Activated CD8-positive, alpha-beta memory T cell treated with anti-CD3 and anti-CD28 coated beads, Interleukin-2, amount 50 U/mL, for 1 hour (primary cell): ENCODE data around the gene AIRE.
"Not testable (repeated sequence)": the region's sequence is repeated elsewhere in the genome, so short reads cannot be mapped to it uniquely, and the experiment has no call there.

ENCODE experiments used
- DNase-seq: peaks from one replicate; pipeline ENCODE4 v3.0.0-alpha.2; 2020; ENCODE audit errors: extremely low read depth

Gene AIRE

DNA sequence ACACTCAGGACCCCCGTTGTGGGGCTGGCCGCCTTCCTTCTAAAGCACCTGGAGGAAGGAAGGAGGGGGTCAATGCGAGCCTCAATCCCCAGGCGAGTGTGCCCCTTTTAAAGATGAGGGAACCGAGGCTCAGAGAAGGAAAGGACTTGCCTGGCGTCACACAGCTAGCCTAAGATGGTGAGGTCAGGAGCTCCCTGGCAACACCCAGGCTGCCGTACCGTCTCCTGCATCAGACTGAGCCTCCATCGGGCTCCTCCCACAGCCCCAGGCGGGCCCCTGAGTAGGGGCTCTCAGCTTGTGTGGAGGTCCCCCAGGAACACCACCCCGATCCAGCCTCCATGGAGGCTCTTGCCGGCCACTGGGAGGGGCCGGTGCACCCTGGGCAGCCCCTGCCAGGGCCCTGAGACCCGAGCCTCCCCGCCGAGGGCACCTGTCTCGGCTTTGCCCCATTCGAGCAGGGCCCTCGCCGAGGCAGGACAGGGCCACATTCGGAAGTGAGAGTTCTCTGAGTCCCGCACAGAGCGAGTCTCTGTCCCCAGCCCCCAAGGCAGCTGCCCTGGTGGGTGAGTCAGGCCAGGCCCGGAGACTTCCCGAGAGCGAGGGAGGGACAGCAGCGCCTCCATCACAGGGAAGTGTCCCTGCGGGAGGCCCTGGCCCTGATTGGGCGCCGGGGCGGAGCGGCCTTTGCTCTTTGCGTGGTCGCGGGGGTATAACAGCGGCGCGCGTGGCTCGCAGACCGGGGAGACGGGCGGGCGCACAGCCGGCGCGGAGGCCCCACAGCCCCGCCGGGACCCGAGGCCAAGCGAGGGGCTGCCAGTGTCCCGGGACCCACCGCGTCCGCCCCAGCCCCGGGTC, at the start of gene AIRE:
TSS of gene AIRE (plus strand) at position 739 of the 855 bp plus-strand sequence. CDS start 131 bp downstream, outside the sequence.
- DNase-seq = no peak

DNA sequence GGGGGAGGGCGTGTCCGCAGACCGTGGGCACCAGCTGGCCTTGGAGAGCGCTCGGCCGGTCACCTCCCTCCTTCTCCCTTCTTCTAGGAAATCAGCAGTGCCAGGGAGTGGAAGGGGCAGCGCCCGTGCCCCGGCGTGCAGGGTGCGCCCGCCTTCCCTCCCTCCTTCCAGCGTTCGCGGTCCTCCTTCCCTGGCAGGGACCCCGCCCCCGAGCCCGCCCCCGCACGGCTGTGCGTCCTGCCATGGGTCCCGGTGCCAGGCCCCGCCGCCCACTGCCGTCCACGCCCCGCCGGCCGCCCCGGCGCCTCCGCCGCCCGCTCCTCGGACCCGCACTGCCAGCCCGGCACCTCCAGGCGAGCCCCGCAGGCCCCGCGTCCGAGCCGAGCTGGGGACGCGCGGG, 45.3 kb upstream of the AIRE start:
- not testable (repeated sequence) for DNase-seq

DNA sequence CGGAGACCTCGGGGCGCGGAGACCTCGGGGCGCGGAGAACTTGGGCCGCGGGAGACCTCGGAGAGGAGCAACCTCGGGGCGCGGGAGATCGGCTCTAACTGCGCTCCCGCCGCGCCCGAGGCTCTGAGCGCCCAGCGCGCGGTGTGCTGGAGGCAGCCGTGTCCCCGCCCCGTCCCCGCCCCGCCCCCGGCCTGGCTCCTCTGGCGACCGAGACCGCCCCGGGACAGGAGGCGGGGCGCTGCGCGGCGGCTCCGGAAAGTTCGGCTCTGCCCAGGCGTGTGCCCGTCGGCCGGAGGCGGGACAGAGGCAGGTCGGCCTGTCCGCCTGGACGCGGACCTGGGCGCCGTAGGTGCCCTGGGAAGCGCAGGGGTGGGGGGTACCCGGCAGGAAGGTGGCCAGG, 44.8 kb upstream of the AIRE start, which contains the start of gene ICOSLG:
TSS of gene ICOSLG (minus strand) at position 102 of the 400 bp plus-strand sequence. CDS start 126 bp downstream, outside the sequence.
- not testable (repeated sequence) for DNase-seq

DNA sequence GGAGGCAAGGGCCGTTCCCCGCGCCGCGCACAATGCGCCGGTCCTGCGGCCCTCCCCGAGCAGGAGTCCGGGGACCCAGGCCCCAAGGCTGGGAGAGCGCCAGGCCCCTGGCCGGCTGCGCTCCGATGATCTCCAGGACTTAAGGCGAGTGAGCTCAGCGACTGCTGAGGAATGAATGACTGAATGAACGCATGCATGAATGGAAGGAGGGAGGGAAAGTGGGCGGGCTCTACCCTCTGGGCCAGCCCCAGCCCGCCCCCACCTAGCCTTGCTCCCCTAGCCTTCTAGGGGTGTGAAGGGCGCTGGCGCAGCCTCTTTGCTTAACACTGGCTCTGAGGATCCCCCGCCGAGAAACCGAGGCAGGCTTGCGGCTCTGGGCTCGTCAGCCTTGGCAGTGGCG, 44.4 kb upstream of the AIRE start:
- not testable (repeated sequence) for DNase-seq

DNA sequence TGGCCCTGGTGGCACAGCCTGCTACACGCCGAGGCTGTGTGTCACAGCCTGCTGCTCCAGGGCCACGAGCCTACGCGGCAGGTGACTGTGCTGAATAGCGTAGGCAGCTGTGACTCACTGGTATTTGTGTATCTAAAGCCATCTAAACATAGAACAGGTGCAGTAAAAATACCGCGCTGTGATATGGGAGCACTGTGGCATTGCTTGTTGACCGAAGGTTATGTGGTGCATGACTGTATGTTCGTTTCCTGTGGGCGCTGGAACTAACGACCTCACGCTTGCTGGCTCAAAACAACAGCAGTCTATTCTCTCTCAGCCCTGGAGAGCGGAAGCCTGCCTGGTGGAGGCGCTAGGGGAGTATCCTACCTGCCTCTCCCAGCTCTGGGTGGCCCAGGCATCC, 41.7 kb upstream of the AIRE start:
- DNase-seq = not testable (repeated sequence)

DNA sequence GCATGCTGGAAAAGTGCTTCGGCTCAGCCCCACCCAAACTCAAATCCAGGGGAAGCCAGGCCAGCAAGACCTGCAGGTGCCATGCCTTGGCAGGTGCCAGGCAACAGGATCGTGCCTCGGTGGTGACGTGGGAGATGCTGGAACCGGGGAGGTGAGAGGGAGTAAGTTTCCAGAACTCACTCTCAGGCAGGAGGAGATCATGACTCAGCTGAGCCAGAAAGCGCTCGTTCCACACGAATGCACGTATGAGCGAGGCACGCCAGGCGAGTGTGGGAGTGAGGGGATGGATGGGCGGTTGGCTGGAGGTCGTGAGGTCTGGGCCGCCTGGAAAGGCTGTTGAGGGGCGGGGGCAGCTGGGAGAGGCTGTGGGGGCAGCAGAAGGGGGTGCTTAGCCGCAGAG, 37.8 kb upstream of the AIRE start:
- not testable (repeated sequence) for DNase-seq

DNA sequence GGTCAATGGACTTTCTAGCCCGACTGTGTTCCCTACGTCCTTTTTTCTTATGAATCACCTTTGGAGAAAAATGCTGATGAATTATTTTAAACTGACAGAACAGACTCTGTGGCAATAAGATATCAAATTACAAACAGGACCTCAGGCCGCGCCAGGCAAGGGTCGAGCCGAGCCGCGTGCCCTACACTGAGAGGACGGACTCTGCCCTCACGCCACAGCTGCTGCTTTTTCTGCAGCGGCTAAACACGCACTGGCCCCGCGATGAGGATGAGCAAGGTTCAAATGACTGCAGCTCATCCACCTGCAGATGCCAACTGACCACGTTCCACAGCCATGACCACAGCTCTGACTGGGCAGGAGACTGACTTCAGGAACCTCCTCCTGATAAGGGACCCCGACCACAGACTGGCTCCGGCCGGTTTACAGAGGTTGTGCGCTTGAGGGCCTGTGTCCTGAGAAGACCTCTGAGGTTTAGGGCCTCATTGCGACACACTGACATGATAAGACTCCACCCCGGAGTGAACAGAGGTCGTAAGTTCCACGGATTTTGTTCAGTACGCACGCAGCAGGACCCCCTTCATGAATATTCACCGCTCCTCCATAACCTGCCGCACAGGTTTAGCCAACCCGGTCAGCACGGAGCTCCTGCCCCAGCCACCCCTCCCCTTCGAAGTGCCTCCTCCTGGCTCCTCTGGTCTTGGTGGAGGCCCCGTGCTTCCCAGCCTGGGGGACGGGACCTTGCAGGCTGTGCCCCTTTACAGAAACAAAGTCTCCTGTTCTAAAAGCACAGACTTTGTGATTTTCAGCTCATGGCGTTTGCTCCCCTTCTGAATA, 36.3 kb upstream of the AIRE start:
- DNase-seq = not testable (repeated sequence)

DNA sequence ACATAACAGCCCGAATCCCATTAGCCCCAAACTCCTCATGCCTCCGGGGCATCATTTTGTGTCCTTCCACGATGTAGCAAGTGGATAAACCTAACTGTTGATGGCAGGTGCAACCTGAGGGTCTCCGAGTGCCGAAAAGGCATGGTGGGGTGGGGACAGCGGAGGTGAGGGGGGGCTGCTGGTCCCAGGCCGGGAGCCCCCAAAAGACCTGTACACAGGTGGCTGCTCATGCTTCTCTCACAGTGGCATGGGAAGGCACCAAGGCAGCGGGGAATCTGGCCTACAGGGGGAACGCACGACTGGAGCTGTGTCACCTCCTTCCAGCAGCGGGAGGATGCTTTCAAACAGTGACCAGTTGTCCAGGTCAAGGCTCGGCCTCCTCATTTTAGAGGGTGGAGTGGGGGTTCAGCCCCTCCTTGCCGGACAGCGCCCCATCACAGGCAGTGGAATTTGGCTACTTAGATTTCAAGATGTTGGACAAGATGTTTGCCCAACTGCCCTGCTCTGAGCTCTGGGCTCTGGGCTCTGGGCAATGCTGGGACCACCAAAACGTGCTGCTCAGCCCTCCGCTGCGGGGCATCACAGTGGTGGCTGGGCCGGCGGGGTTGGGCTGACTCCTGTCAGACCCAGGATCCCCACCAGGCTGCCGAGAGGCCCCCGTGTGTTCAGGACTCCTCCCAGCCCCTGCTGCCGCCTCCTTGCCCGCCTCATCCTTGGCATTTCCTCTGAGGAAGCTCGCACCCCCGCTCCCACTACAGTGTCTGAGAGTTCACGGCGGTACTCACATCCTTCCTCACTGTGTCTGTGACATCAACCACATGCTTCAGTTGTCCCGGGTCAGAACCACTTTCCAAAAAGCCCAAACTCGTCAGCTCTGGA, 31.6 kb upstream of the AIRE start:
- DNase-seq = no peak

DNA sequence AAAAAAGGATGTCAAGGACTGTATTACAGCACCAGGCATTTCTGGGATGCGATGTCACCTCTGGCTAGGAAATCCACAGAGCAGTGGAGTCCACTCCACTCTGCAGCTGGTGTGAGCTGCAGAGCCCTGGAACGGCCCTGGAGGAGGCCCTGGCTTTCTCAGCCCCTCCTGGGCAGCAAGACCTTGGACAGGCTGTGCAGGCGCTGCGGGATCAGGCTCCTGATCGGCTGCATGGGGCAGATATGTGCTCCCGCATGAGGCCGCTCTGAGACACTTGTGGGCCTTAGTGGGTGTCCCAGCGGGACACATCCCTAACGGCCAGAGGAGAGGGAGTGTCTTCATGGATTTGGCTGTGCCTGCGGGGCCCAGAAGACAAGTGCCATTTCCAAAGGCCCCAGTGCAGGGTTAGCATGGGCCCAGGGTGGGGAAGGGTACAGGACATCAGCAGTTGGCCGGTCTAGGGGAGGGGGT, 30.1 kb upstream of the AIRE start:
- DNase-seq = no peak

DNA sequence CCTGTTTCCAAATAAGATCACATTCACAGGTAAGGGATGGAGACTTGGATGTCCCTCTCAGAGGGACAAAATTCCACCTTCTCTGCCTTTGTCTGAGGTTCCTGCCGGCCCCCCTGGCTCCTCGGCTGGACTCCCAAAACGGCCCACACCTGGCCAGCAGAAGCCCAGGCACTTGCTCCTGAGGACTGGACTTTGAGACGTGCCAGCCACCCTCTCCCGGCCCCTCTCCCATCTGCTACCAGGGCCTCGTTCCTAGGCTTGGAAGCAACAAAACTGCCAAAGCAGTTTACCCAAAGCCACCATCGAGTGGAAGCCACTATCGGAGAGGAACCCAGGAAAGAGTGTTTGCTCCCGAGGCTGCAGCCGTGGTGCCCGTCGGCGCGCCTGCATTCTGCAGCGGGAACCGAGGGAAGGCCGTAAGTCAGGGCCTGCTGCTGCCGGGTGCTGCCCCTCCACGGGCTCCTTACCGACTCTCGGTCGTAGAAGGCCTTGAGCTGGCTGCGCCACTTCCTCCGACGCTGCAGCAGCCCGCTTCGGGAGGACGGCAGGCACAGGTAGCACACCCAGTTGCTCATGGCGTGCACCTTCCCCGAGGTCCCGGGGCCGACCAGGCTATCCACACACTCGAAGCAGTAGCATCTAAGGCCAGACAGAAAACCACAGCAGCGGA, 27.5 kb upstream of the AIRE start:
- DNase-seq = no peak

DNA sequence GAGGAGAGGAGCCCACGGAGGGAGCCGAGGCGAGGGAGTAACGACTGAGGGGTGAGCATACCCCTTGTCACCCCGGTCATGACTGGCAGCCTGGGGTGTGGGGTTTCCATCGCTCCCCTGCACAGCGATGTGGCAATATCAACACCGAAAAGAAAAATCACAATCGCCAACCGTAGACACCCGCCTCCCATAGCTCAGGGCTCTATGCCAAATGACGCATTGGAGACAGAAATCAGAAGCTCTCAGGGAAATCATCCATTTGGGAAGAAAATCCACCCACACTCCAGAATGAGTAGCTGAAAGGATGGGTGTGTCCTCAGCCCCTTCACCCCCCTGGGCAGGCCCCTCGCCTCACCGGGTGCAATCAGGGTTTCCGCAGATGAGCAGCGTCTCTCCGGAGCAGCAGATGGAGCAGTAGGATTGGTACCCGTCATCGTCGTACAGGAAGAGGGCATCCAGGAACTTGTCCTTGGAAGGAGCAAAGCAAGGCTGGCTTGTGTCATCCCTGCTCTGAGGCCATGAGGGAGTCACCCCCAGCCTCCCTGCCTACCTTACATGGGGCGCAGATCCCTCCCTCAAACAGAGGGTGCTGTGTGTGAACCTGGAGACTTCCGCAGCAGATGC, 26.5 kb upstream of the AIRE start:
- no peak for DNase-seq

DNA sequence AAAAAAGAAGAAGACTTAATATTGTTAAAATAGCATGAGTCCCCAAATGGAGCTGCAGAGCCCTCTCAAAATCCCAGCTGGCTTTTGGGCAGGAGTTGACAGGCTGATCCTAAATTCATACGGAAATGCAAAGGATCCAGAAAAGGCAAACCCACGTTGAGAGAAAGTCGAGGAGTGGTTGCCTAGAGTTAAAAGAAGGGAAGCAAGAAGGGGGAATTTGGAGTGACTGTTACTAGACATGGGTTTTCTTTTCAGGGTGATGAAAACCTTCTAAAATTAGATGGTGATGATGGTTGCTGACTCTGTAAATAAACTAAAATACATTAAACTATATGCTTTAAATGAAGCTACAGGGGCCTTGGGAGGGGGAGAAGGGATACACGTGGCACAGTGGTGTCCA, 25.6 kb upstream of the AIRE start:
- no peak for DNase-seq

DNA sequence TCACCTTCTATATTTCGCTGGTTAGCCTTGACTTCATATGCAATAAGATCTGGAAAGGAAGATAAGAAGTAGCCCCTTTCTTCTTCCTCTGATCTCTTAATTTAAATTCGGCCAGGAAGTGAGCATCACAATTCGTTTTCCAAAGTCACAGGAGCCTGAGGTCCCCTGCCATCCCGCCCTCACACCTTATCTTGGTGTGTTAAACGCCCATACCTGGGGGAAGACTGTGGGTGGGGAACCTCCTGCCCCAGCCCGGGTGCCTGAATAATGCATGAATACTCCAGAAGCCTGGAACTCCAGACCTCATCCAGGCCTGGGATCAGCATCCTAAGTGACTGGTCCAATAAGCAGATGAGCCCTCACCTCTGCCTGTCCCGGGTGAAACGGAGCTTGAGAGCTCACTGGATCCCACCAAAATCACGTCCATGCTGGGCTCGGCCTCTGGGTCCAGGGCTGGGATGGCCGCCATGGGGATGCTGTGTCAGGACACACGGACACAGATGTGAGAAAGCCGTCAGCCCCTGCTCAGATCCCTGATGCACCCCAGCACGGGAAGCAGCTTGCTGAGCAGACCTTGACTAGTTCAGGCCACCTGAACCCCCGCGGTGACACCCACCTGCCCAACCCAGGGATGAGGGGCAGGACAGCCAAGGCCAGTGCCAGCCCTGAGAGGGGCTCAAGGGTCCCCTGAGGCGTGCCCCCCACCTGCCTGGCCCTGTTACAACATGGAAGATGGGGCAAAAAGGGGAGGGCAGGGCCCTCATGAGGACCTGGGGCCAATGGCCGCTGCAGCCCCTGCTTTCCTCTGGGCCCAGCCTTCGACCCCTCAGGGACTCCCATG, 24.7 kb upstream of the AIRE start:
- DNase-seq = no peak

DNA sequence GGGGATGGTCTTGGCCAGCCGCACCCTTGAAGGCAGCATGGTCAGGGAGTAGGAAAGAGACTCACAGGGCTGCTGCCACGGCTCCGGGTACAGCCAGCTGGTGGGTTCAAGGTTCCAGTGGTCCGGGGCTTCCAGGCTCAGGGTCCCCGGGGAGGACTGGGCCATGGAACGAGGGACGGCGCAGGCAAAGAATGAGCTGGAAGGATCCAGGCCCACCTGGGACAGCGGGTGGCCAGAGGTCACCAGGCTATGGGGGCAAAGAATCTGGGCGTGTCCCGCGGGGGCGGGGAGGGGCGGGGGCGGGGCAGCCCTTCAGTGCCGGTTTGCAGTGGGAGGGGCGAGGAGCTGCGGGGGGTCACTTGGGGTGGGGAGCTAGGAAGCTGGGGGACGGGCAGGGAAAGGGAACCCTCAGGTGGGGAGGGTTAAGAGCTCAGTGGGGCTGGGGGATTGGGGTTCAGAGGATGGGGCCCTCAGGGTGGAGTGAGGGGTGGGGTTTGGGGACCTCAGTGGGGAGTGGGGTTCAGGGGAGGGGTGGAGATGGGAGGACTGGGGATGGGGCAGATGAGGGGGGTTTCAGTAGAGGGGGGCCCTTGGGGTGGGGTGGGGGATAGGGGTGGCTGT, 23.9 kb upstream of the AIRE start, which contains the start of gene DNMT3L:
TSS of gene DNMT3L (minus strand) at position 223 of the 621 bp plus-strand sequence. CDS start 638 bp downstream, outside the sequence.
- DNase-seq = no peak

DNA sequence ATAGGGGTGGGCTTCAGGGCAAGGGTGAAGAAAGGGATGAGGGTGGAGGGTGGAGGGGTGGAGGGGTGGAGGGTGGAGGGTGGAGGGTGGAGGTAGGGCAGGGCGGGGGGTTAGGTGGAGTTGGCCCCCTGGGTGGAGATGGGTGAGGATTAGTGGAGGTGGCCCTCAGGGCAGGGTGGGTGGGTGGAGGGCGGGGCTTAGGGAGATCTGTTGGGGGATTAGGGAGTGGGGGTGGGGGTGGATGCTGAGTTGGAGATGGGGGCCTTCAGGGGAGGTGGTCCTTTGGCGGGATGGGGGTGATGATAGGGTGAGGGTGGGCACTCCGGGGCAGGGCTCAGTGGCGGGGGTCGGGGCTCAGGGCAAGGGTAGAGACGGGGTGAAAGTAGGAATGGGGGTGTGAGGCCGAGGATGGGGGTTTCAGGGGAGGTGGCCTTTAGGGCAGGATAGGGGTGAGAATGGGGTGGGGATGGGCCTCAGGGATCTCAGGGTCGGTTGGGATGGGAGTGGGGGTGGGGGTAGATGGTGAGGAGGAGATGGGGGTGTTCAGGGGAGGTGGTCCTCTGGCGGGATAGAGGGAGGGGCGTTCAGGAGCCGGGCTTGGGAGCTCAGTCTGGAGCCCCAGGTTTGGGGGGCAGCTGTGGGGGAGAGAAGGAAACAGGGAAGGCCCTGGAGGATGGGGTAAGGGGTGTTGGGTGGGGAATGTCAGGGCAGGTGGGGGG, 23.2 kb upstream of the AIRE start:
- no peak for DNase-seq

DNA sequence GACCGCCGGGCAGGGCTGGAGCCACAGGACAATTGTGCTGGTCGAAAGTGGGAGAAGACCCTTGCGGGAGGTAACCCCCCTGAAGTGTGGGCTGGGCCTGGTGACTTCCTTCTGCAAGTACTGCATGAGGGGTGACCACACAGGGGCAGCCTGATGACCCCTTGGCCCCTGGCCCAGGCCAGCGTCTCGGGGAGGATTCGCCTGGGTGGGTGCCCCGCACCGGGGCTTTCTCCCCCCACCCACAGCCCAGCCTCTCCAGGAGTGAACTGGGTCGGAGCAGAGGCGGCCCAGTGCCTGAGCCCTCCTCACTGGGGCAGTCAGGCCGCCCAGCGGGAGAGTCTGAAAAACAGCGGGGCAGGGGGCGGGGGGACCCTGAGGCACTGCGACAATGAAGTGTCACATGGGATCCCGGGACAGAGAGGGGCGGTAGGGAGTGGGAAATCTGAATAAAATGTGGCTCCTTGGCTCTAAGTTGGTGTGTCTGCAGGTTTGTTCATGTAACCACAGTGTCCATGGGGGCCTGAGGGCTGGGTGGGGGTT, 22.4 kb upstream of the AIRE start:
- no peak for DNase-seq

DNA sequence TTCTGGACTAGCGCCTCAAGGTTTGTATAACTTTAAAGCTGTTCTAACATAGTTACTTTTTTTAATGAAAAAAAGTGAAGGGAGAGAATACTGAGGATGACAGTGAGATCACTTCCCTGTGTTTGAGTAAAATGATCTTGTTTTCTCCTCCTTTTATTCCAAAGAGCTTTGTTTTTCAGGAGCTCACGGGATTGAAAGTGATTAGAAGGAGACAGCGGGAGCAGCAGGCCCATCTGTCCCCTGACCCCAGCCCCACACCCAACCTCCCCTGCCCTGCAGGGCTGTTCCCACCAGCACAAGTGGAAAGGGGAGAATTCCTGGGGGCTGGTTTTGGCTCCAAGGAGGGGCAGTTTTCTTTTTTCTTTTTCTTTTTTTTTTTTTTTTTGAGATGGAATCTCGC, 21.9 kb upstream of the AIRE start:
- no peak for DNase-seq

DNA sequence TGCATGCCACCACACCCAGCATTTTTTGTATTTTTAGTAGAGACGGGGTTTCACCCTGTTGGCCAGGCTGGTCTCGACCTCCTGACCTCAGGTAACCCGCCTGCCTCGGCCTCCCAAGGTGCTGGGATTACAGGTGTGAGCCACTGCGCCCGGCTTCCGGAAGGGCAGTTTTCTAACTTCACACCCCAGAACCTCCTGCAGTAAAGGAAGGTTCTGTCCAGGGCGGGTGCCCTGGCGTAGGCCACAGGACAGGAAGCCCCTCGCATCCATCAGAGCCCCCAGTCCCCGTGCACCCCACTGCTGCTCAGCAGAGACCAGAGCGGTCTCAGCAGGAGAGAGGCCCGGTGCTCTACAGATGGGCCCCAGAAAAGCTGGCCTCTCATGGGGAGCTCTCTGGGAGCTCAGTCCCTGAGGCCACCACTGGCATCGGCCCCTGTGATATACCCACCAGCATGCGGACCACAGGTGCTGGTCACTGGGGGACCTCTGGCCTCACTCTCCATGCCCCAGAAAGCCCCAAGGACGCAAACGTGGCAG, 19.9 kb upstream of the AIRE start:
- no peak for DNase-seq
